ENCODE results near the gene RAB6A. TPM values are rescaled to one million over a fixed set of nuclear protein-coding genes. Genes with fewer than 3 reads are reported as not detected.

RAB6A gene
- total RNA-seq, 1 experiment from 2014 or later: 121 TPM

DNA sequence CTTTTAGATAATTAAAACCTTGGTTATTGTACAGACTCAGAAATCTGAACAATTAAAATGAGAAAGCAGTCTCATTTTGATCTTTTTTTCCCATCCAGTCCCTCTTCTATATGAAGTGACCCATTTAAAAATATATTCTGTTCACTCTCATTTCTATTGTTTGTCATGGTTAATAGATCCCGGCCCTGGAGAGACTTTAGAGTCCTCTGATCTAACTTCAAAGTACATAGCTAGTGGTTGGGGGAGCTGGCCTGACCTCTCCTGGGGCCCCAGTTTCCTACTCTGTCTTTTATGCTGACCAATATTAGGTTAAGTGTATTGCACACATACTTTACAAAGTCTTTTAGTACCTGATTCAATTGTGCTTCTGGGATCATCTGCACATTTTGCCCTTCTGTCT is 40.3 kb upstream of the RAB6A start (continued):
- TF ChIP-seq, protein P1, sequence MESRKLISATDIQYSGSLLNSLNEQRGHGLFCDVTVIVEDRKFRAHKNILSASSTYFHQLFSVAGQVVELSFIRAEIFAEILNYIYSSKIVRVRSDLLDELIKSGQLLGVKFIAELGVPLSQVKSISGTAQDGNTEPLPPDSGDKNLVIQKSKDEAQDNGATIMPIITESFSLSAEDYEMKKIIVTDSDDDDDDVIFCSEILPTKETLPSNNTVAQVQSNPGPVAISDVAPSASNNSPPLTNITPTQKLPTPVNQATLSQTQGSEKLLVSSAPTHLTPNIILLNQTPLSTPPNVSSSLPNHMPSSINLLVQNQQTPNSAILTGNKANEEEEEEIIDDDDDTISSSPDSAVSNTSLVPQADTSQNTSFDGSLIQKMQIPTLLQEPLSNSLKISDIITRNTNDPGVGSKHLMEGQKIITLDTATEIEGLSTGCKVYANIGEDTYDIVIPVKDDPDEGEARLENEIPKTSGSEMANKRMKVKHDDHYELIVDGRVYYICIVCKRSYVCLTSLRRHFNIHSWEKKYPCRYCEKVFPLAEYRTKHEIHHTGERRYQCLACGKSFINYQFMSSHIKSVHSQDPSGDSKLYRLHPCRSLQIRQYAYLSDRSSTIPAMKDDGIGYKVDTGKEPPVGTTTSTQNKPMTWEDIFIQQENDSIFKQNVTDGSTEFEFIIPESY (IDR thresholded peaks at IDR 0.05; ENCODE audit: extremely low read depth, insufficient replicate concordance, low read length): no peak
- no peak for TF ChIP-seq EGR1 (IDR thresholded peaks at IDR 0.05; ENCODE audit: low read depth)

DNA sequence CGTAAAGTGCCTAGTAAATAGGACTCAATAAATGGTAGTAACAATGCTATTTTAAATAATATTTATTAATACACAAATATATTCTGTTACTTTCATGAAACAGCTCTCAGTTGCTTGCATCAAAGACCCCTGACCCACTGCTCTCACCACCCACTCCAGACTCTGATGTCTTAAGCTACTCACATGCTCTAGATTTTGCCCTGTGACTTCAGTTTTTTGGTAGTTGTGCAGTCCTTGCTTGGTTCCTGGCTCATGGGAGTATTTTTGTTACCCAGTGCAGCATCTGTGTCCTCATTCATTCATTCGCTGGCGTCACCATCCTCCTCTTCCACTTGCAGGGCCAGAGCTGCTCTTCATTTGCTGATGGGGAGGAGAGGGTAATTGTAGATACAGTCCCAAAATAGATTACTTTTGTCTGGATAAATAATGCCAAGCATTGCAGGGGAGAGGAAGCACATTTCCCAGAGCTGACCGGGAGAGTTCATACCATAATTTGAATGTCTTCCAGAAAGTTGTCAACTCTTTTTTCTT is 39.5 kb upstream of the RAB6A start:
- Histone ChIP-seq H2AFZ (ENCODE audit: low read depth, low read length, poor library complexity, severe bottlenecking) (no peak overlapping the region), H3K79me2 (ENCODE audit: insufficient read depth, low read length) (no peaks in the 10 kb centered on the region; the same call in 1 of the 2 replicates), H3K9me2 (ENCODE audit: insufficient read depth) (no peaks in the 10 kb centered on the region), H3K36me3 (ENCODE audit: control insufficient read depth in 1 of 2, insufficient read depth in 2 of 2, low read length in 2 of 2) (no peaks in the 10 kb centered on the region; a peak in 1 of 4 replicates), H3K4me2 (ENCODE audit: low read length) (no peak overlapping the region), H3K4me3 (replicated peaks in 1 of 2; ENCODE audit: low read depth in 1 of 2, low read length in 2 of 2) (no peak overlapping the region), H3K9ac (ENCODE audit: low read length) (no peak overlapping the region), H3K4me1 (ENCODE audit: control insufficient read depth in 1 of 2, insufficient read depth in 2 of 2, low read length in 2 of 2) (no peaks in the 10 kb centered on the region), H3K27me3 (ENCODE audit: insufficient read depth, low read length) (no peaks in the 10 kb centered on the region), H3K27ac (ENCODE audit: low read depth, low read length) (no peak overlapping the region), H3K9me3 (ENCODE audit: control insufficient read depth in 1 of 2, insufficient read depth in 1 of 2, low read depth in 1 of 2, low read length in 2 of 2) (no peaks in the 10 kb centered on the region), H4K20me1 (ENCODE audit: insufficient read depth) (no peaks in the 10 kb centered on the region)
- ChIA-PET POLR2A (interaction anchor here (1.0 kb wide), 1 partner anchor 12 kb away, joined by 3 read pairs; the partner anchor contains the start of gene MRPL48), RAD21 (ENCODE audit: low non-redundant PET in 1 of 2, low total read pairs in 2 of 2, uncharacterized antibody in 2 of 2, unreplicated experiment in 2 of 2) (no interaction called here), CTCF (no interaction called here)
- no peak for ATAC-seq
- intact Hi-C loops (cut with micrococcal nuclease): no loop called here
- BruUV-seq (replicated peaks): no TSS peak
- no peak for DNase-seq (ENCODE audit: low read depth, low spot score)
- TF ChIP-seq FOSL1 (IDR thresholded peaks at IDR 0.05; ENCODE audit: low read depth): no peak
- TF ChIP-seq, protein P2, sequence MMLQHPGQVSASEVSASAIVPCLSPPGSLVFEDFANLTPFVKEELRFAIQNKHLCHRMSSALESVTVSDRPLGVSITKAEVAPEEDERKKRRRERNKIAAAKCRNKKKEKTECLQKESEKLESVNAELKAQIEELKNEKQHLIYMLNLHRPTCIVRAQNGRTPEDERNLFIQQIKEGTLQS (IDR thresholded peaks at IDR 0.05): no peak
- no peak for TF ChIP-seq ZFX (IDR thresholded peaks at IDR 0.05)
- no peak for TF ChIP-seq SP1 (IDR thresholded peaks at IDR 0.05; ENCODE audit: low read depth)
- TF ChIP-seq POLR2AphosphoS5 (IDR thresholded peaks at IDR 0.05; ENCODE audit: low read depth, low read length): no peak
- no peak for TF ChIP-seq ZNF274 (IDR thresholded peaks at IDR 0.05; ENCODE audit: low read depth, low read length)
- TF ChIP-seq, protein P3, sequence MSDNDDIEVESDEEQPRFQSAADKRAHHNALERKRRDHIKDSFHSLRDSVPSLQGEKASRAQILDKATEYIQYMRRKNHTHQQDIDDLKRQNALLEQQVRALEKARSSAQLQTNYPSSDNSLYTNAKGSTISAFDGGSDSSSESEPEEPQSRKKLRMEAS (IDR thresholded peaks at IDR 0.05): no peak
- TF ChIP-seq, protein P4, sequence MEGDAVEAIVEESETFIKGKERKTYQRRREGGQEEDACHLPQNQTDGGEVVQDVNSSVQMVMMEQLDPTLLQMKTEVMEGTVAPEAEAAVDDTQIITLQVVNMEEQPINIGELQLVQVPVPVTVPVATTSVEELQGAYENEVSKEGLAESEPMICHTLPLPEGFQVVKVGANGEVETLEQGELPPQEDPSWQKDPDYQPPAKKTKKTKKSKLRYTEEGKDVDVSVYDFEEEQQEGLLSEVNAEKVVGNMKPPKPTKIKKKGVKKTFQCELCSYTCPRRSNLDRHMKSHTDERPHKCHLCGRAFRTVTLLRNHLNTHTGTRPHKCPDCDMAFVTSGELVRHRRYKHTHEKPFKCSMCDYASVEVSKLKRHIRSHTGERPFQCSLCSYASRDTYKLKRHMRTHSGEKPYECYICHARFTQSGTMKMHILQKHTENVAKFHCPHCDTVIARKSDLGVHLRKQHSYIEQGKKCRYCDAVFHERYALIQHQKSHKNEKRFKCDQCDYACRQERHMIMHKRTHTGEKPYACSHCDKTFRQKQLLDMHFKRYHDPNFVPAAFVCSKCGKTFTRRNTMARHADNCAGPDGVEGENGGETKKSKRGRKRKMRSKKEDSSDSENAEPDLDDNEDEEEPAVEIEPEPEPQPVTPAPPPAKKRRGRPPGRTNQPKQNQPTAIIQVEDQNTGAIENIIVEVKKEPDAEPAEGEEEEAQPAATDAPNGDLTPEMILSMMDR (IDR thresholded peaks at IDR 0.05 in 2 of 3, conservative IDR thresholded peaks at IDR 0.05 in 1 of 3; ENCODE audit: borderline replicate concordance in 1 of 3, insufficient read depth in 1 of 3, low read depth in 2 of 3, low read length in 2 of 3): no peak
- no peak for TF ChIP-seq EZH2 (IDR thresholded peaks at IDR 0.05)
- TF ChIP-seq SRF (IDR thresholded peaks at IDR 0.05; ENCODE audit: low read depth): no peak
- no peak for TF ChIP-seq POLR2A (IDR thresholded peaks at IDR 0.05; ENCODE audit: borderline replicate concordance, extremely low read depth, insufficient read depth, insufficient read length)
- TF ChIP-seq CEBPB (IDR thresholded peaks at IDR 0.05; ENCODE audit: low read depth): no peak
